Fibroblast of mammary gland (primary cell): ENCODE measurements around the gene OOSP4A.
A peak's percentile ranks its signal among the peaks of the same experiment; 100 is the strongest.

ENCODE experiments used
- DNase-seq: peaks from one replicate; pipeline ENCODE4 v3.0.0-alpha.2; 2010; ENCODE audit warnings: low read depth
- H3K4me3 ChIP-seq: 2 replicates; pipeline ENCODE4 v1.5.1; 2011; ENCODE audit warnings: low read depth, mild to moderate bottlenecking, low read length, moderate library complexity; ENCODE audit not compliant: control insufficient read depth
- CTCF ChIP-seq: conservative IDR thresholded peaks from 2 replicates; pipeline ENCODE4 v1.5.1; 2011; ENCODE audit warnings: low read depth, low read length, inconsistent platforms; ENCODE audit not compliant: control insufficient read depth, insufficient read depth

OOSP4A gene

GRCh38 chr11:59963733-59964132, at the start of gene OOSP4A:
OOSP4A (plus strand) TSS chr11:59964033; CDS start chr11:59964033, 0 bp downstream.
- H3K4me3 ChIP-seq: no peak within 1 kb of the TSS
- no peak for DNase-seq
- TF ChIP-seq CTCF: no peak

GRCh38 chr11:59918480-59918879, 45.4 kb upstream of the OOSP4A start:
- TF ChIP-seq CTCF: no peak
- peak; percentile 15 for DNase-seq
- no peak overlapping the region for H3K4me3 ChIP-seq

GRCh38 chr11:59918987-59919589, 44.7 kb upstream of the OOSP4A start:
- peak; percentile 29 for TF ChIP-seq CTCF
- H3K4me3 ChIP-seq: no peak overlapping the region
- DNase-seq: peak; percentile 23

GRCh38 chr11:59923813-59924212, 40.0 kb upstream of the OOSP4A start:
- no peak overlapping the region for H3K4me3 ChIP-seq
- TF ChIP-seq CTCF: no peak
- DNase-seq: no peak

GRCh38 chr11:59931688-59932087, 32.1 kb upstream of the OOSP4A start:
- no peak for TF ChIP-seq CTCF
- DNase-seq: no peak
- H3K4me3 ChIP-seq: no peak overlapping the region

- DNase-seq: no peak
- no peak within 1 kb of the TSS for H3K4me3 ChIP-seq
- TF ChIP-seq CTCF: no peak
These were observed 25.7 kb upstream of the OOSP4A start, which contains the start of gene OOSP1 for GRCh38 chr11:59938132-59938531. OOSP1 (plus strand) TSS chr11:59938432; CDS start chr11:59938455, 23 bp downstream.

- H3K4me3 ChIP-seq: no peak overlapping the region
- TF ChIP-seq CTCF: no peak
- DNase-seq: no peak
These were observed 25.1 kb upstream of the OOSP4A start for GRCh38 chr11:59938718-59939117.
